IMR-90 (cell line): ENCODE data around the gene NPR2. TPM values are rescaled to one million over a fixed set of nuclear protein-coding genes. Genes with fewer than 3 reads are reported as not detected.

Experiments used
- ATAC-seq: fragments of 200-7000 bp; cut with Tn5 transposase; 2 replicates; pipeline ENCODE4 v1.9.1; 2020; ENCODE audit warnings: low read depth, mild to moderate bottlenecking, moderate library complexity
- BruUV-seq: library from RNA; stranded (reverse); fragments of 400-500 nt; replicated peaks from 2 replicates; lab custom pipeline; 2021; lab: Mats Ljungman, UMichigan
- CTCF ChIA-PET: fragments of 300-600 bp; formaldehyde crosslinking; extraction: SDS; loops from one replicate; lab custom pipeline; 2021; ENCODE audit warnings: antibody characterized with exemption; lab: Yijun Ruan, JAX
- POLR2A ChIA-PET: fragments of 300-600 bp; sonication (Branson Sonifier 250); formaldehyde crosslinking; loops from one replicate; lab custom pipeline; 2022; ENCODE audit warnings: antibody characterized with exemption; ENCODE audit not compliant: unreplicated experiment; lab: Charles Lee
- DNase-seq: peaks from one replicate; pipeline ENCODE4 v3.0.0; 2013
- H2AFZ ChIP-seq: replicated peaks from 2 replicates; pipeline ENCODE3; 2013; ENCODE audit warnings: low read length, mild to moderate bottlenecking; ENCODE audit not compliant: poor library complexity
- H2AK5ac ChIP-seq: 2 replicates; pipeline ENCODE4 v1.6.1; 2013; ENCODE audit warnings: low read depth, low read length, inconsistent platforms
- H2AK9ac ChIP-seq: replicated peaks from 2 replicates; pipeline ENCODE3; 2013; ENCODE audit warnings: mild to moderate bottlenecking, low read depth, low read length, moderate library complexity; ENCODE audit not compliant: poor library complexity
- H2BK120ac ChIP-seq: 2 replicates; pipeline ENCODE4 v1.6.1; 2013; ENCODE audit warnings: low read depth, low read length, inconsistent platforms
- H2BK15ac ChIP-seq: 3 replicates; pipeline ENCODE4 v1.6.1; 2013; ENCODE audit warnings: low read depth, low read length, inconsistent platforms
- H2BK20ac ChIP-seq: 2 replicates; pipeline ENCODE4 v1.6.1; 2013; ENCODE audit warnings: low read depth, mild to moderate bottlenecking, inconsistent platforms, low read length, moderate library complexity
- H2BK5ac ChIP-seq: 2 replicates; pipeline ENCODE4 v1.6.1; 2013; ENCODE audit warnings: mild to moderate bottlenecking, low read depth, low read length, inconsistent platforms; ENCODE audit not compliant: poor library complexity, severe bottlenecking
- H3K14ac ChIP-seq: replicated peaks from 2 replicates; pipeline ENCODE4 v1.6.1; 2013; ENCODE audit warnings: low read depth, low read length, inconsistent platforms
- H3K18ac ChIP-seq: 2 replicates; pipeline ENCODE4 v1.6.1; 2013; ENCODE audit warnings: low read depth, low read length, control low read depth
- H3K23ac ChIP-seq: 2 replicates; pipeline ENCODE4 v1.6.1; 2013; ENCODE audit warnings: low read depth, low read length, inconsistent platforms
- H3K27ac ChIP-seq: 2 replicates; pipeline ENCODE4 v1.5.1; 2013; ENCODE audit warnings: mild to moderate bottlenecking, control low read depth, low read length; ENCODE audit not compliant: insufficient read depth
- H3K27me3 ChIP-seq: 2 replicates; pipeline ENCODE4 v1.6.1; 2013; ENCODE audit warnings: low read length; ENCODE audit not compliant: control insufficient read depth, insufficient read depth
- H3K36me3 ChIP-seq: 2 replicates; pipeline ENCODE4 v1.6.1; 2013; ENCODE audit warnings: low read length, mixed read lengths; ENCODE audit not compliant: control insufficient read depth, insufficient read depth
- H3K4ac ChIP-seq: 2 replicates; pipeline ENCODE4 v1.6.1; 2013; ENCODE audit warnings: low read depth, low read length, inconsistent platforms
- H3K4me1 ChIP-seq: 2 replicates; pipeline ENCODE4 v1.6.1; 2013; ENCODE audit warnings: low read length, mixed read lengths; ENCODE audit not compliant: control insufficient read depth, insufficient read depth
- H3K4me2 ChIP-seq: 2 replicates; pipeline ENCODE4 v1.6.1; 2013; ENCODE audit warnings: low read depth, mild to moderate bottlenecking, control low read depth, low read length, moderate library complexity
- H3K4me3 ChIP-seq: 2 replicates; pipeline ENCODE4 v1.5.1; 2013; ENCODE audit warnings: low read depth, mild to moderate bottlenecking, control low read depth, low read length, moderate library complexity; ENCODE audit not compliant: insufficient read depth
- H3K56ac ChIP-seq: 2 replicates; pipeline ENCODE4 v1.6.1; 2013; ENCODE audit warnings: low read length, inconsistent platforms; ENCODE audit not compliant: insufficient read depth; ENCODE audit errors: extremely low read depth
- H3K79me1 ChIP-seq, 2 experiments: 2 replicates each; pipeline ENCODE4 v1.6.1; 2013; ENCODE audit warnings: low read length in 2 of 2, inconsistent platforms in 1 of 2, low read depth in 1 of 2
- H3K9ac ChIP-seq: 2 replicates; pipeline ENCODE4 v1.6.1; 2013; ENCODE audit warnings: low read depth, low read length, control low read depth
- H3K9me1 ChIP-seq: 2 replicates; pipeline ENCODE4 v1.6.1; 2013; ENCODE audit warnings: low read length, inconsistent platforms; ENCODE audit not compliant: insufficient read depth
- H3K9me3 ChIP-seq: 2 replicates; pipeline ENCODE4 v1.6.1; 2013; ENCODE audit warnings: low read length; ENCODE audit not compliant: control insufficient read depth, insufficient read depth
- H4K20me1 ChIP-seq: 2 replicates; pipeline ENCODE4 v1.6.1; 2013; ENCODE audit warnings: low read length, inconsistent platforms; ENCODE audit not compliant: insufficient read depth
- H4K5ac ChIP-seq: 2 replicates; pipeline ENCODE4 v1.6.1; 2013; ENCODE audit warnings: mild to moderate bottlenecking, low read depth, low read length, control low read depth
- H4K8ac ChIP-seq, 2 experiments: 2 replicates each; pipeline ENCODE4 v1.6.1; 2013; ENCODE audit warnings: low read depth in 2 of 2, low read length in 2 of 2, control low read depth in 1 of 2, inconsistent platforms in 1 of 2
- H4K91ac ChIP-seq: 2 replicates; pipeline ENCODE4 v1.6.1; 2013; ENCODE audit warnings: low read depth, low read length, inconsistent platforms; ENCODE audit not compliant: insufficient read depth
- BHLHE40 ChIP-seq: fragments of 150-350 bp; IDR thresholded peaks from 2 replicates; pipeline ENCODE4 v1.6.1; 2016; ENCODE audit warnings: mild to moderate bottlenecking, low read depth, low read length
- CHD1 ChIP-seq: IDR thresholded peaks from 2 replicates; pipeline ENCODE4 v1.6.1; 2012; ENCODE audit warnings: low read depth, low read length, improper control_type of control experiment
- ELK1 ChIP-seq: fragments of 150-350 bp; IDR thresholded peaks from 2 replicates; pipeline ENCODE4 v1.6.1; 2016; ENCODE audit warnings: low read depth, mild to moderate bottlenecking, low read length, moderate library complexity, borderline replicate concordance
- FOS ChIP-seq: fragments of 150-350 bp; IDR thresholded peaks from 2 replicates; pipeline ENCODE4 v1.6.1; 2016; ENCODE audit warnings: low read depth, low read length
- MAFK ChIP-seq: IDR thresholded peaks from 2 replicates; pipeline ENCODE4 v1.6.1; 2012; ENCODE audit warnings: low read depth, low read length, improper control_type of control experiment
- MAZ ChIP-seq: IDR thresholded peaks from 2 replicates; pipeline ENCODE4 v1.6.1; 2012; ENCODE audit warnings: low read depth, mild to moderate bottlenecking, low read length, improper control_type of control experiment, moderate library complexity, borderline replicate concordance
- MXI1 ChIP-seq: IDR thresholded peaks from 2 replicates; pipeline ENCODE4 v1.6.1; 2012; ENCODE audit warnings: low read depth, mild to moderate bottlenecking, low read length, moderate library complexity, borderline replicate concordance
- POLR2A ChIP-seq: IDR thresholded peaks from 2 replicates; pipeline ENCODE4 v1.6.1; 2012; ENCODE audit warnings: mild to moderate bottlenecking, low read depth, low read length
- RAD21 ChIP-seq: IDR thresholded peaks from 2 replicates; pipeline ENCODE4 v1.6.1; 2012; ENCODE audit warnings: low read length, improper control_type of control experiment
- RCOR1 ChIP-seq: IDR thresholded peaks from 2 replicates; pipeline ENCODE4 v1.6.1; 2012; ENCODE audit warnings: mild to moderate bottlenecking, low read length, improper control_type of control experiment; ENCODE audit not compliant: insufficient replicate concordance
- RFX5 ChIP-seq: IDR thresholded peaks from 2 replicates; pipeline ENCODE4 v1.8.0; 2012; ENCODE audit warnings: low read depth, mild to moderate bottlenecking, low read length, moderate library complexity
- SMC3 ChIP-seq: fragments of 150-350 bp; IDR thresholded peaks from 2 replicates; pipeline ENCODE4 v1.6.1; 2016; ENCODE audit warnings: low read depth, mild to moderate bottlenecking, antibody characterized with exemption, low read length, moderate library complexity
- USF2 ChIP-seq: fragments of 150-350 bp; IDR thresholded peaks from 2 replicates; pipeline ENCODE4 v1.6.1; 2017; ENCODE audit warnings: mild to moderate bottlenecking, antibody characterized with exemption, low read length, low read depth
- WGBS, 2 experiments: methylation state at CpG; one replicate each; pipeline versions ENCODE4 v1.1.5 to v1.1.7; 2013; ENCODE audit warnings: missing lambda C conversion rate in 2 of 2; ENCODE audit not compliant: insufficient read length in 1 of 2; ENCODE audit errors: extremely low coverage in 2 of 2; 5-methylcytosine and 5-hydroxymethylcytosine counted together
- dilution Hi-C: fragments of 300-500 bp; cut with HindIII; formaldehyde crosslinking; loops from one replicate; pipeline ENCODE4 v1.14.3; 2018; ENCODE audit warnings: low sequenced_read_pairs; ENCODE audit not compliant: unreplicated experiment
- in situ Hi-C: fragments of 300-500 bp; cut with MboI; formaldehyde crosslinking; loops from 3 replicates; pipeline ENCODE4 v1.14.3; 2019; ENCODE audit warnings: low sequenced_read_pairs, inconsistent platforms, mixed read lengths
- intact Hi-C: fragments of 100-400 bp; cut with micrococcal nuclease; formaldehyde crosslinking; loops from 2 replicates; pipeline ENCODE4 v1.10.0; 2022
- polyA plus RNA-seq, 3 experiments: library from polyadenylated mRNA; depleted of rRNA; stranded (reverse); fragments of >200 nt; gene quantifications; 2 replicates each; pipeline ENCODE4 v1.2.3, GENCODE V29; 2012; ENCODE audit warnings: low replicate concordance in 1 of 3
- total RNA-seq: library from RNA; depleted of rRNA; stranded (reverse); fragments of >200 nt; gene quantifications from 2 replicates; pipeline ENCODE4 v1.2.3, GENCODE V29; 2012

Gene NPR2
- total and polyA plus RNA-seq, 2 of the 4 experiments (the other 2 are of a cell fraction): 5.2 to 35.7 TPM

- Histone ChIP-seq H3K36me3 (peaks cover 38% of the 10 kb centered on the region), H3K9me3 (no peaks in the 10 kb centered on the region), H3K27ac (no peak overlapping the region), H3K56ac (no peak overlapping the region), H2BK120ac (no peak overlapping the region), H3K27me3 (no peaks in the 10 kb centered on the region), H2BK5ac (no peak overlapping the region), H3K18ac (no peak overlapping the region), H2AFZ (no peak overlapping the region), H4K5ac (no peak overlapping the region; the same call in 1 of the 2 replicates), H3K9ac (0 out of 2 replicates have a peak overlapping the region, but pooled peaks have one; percentile 99), H3K14ac (no peak overlapping the region; the same call in 1 of the 2 replicates), H3K79me1 (peaks cover 41 to 54% of the 10 kb centered on the region in 2 experiments), H2BK15ac (no peak overlapping the region), H3K23ac (0 out of 2 replicates have a peak overlapping the region, but pooled peaks have one; percentile 57), H4K20me1 (peaks cover 31% of the 10 kb centered on the region), H4K8ac (peak overlapping the region in 1 of 2 experiments; percentile 100; a peak in 1 of 4 replicates), H2AK9ac (no peak overlapping the region), H3K9me1 (peaks cover 21% of the 10 kb centered on the region), H2AK5ac (peak overlapping the region; percentile 27; the same call in 1 of the 2 replicates), H2BK20ac (no peak overlapping the region), H3K4me2 (peak overlapping the region; percentile 98), H4K91ac (no peak overlapping the region), H3K4ac (no peak overlapping the region; the same call in none of the 2 replicates), H3K4me1 (peaks cover 14% of the 10 kb centered on the region), H3K4me3 (0 out of 2 replicates have a peak overlapping the region, but pooled peaks have one; percentile 98)
- in situ Hi-C loops: no loop called here
- 77% methylated on average over 3 of the region's 4 CpGs; no CpG with 5 or more reads in 1 of the 2 experiments for WGBS, 2 experiments
- no peak for DNase-seq
- intact Hi-C loops: no loop called here
- dilution Hi-C loops: no loop called here
- ATAC-seq: no peak
- ChIA-PET POLR2A (no interaction called here), CTCF (interaction anchor here (0.6 kb wide), 1 partner anchor 115 kb away, joined by 3 read pairs; no protein-coding TSS in a partner anchor)
- TF ChIP-seq RAD21: no peak
- no peak for TF ChIP-seq MAFK
- no peak for TF ChIP-seq MAZ
- no peak for TF ChIP-seq RCOR1
- TF ChIP-seq ELK1: no peak
- TF ChIP-seq MXI1: no peak
- TF ChIP-seq FOS: no peak
- no peak for TF ChIP-seq POLR2A
- no peak for TF ChIP-seq USF2
- no peak for TF ChIP-seq CHD1
- TF ChIP-seq RFX5: no peak
- no peak for TF ChIP-seq BHLHE40
- no peak for TF ChIP-seq SMC3
- BruUV-seq: no TSS peak
Observed at GRCh38 chr9:35750256-35750531, 41.2 kb upstream of the NPR2 start.
